OCI-LY7 (cell line): ENCODE data around the gene OAS3. TPM values are rescaled to one million over a fixed set of nuclear protein-coding genes. Genes with fewer than 3 reads are reported as not detected.

Source experiments
- BruUV-seq: library from RNA; stranded (reverse); fragments of 400-500 nt; replicated peaks from 2 replicates; lab custom pipeline; 2021; lab: Mats Ljungman, UMichigan
- CTCF ChIA-PET: fragments of 300-600 bp; sonication (Branson Sonifier 250); formaldehyde crosslinking; loops from one replicate; lab custom pipeline; 2022; ENCODE audit warnings: antibody characterized with exemption; ENCODE audit not compliant: unreplicated experiment; lab: Charles Lee
- POLR2A ChIA-PET: fragments of 300-600 bp; sonication (Branson Sonifier 250); formaldehyde crosslinking; loops from one replicate; lab custom pipeline; 2022; ENCODE audit warnings: antibody characterized with exemption; lab: Charles Lee
- DNase-seq: peaks from one replicate; pipeline ENCODE4 v3.0.0-alpha.2; 2015; ENCODE audit warnings: low spot score
- H2AFZ ChIP-seq: fragments of 200-600 bp; sonication (generic), shearing (Covaris generic); 2 replicates; pipeline ENCODE4 v1.6.1; 2014; ENCODE audit warnings: mild to moderate bottlenecking, antibody characterized with exemption, low read length, moderate library complexity
- H3K27ac ChIP-seq: fragments of 200-600 bp; sonication (generic); 2 replicates; pipeline ENCODE4 v1.5.1; 2014; ENCODE audit warnings: mixed run types, low read depth, mild to moderate bottlenecking, moderate library complexity, low read length, inconsistent platforms; ENCODE audit not compliant: poor library complexity, severe bottlenecking
- H3K36me3 ChIP-seq: fragments of 200-600 bp; sonication (generic); 2 replicates; pipeline ENCODE4 v1.6.1; 2014; ENCODE audit warnings: mild to moderate bottlenecking, antibody characterized with exemption, low read length, moderate library complexity, mixed read lengths; ENCODE audit not compliant: insufficient read depth
- H3K4me1 ChIP-seq: fragments of 200-600 bp; sonication (generic); 2 replicates; pipeline ENCODE4 v1.5.1; 2014; ENCODE audit warnings: mild to moderate bottlenecking, low read length; ENCODE audit not compliant: insufficient read depth, poor library complexity, severe bottlenecking
- H3K4me2 ChIP-seq: fragments of 200-600 bp; sonication (generic); 2 replicates; pipeline ENCODE4 v1.6.1; 2014; ENCODE audit warnings: mild to moderate bottlenecking, low read length
- H3K4me3 ChIP-seq: fragments of 200-600 bp; sonication (generic); 2 replicates; pipeline ENCODE4 v1.5.1; 2014; ENCODE audit warnings: mild to moderate bottlenecking, low read depth, low read length; ENCODE audit not compliant: poor library complexity, severe bottlenecking
- H3K79me2 ChIP-seq: fragments of 200-600 bp; sonication (generic); 2 replicates; pipeline ENCODE4 v1.6.1; 2016; ENCODE audit warnings: low read depth, mild to moderate bottlenecking, low read length, moderate library complexity, mixed read lengths; ENCODE audit not compliant: insufficient read depth
- H3K9me2 ChIP-seq: fragments of 200-600 bp; sonication (generic); 2 replicates; pipeline ENCODE4 v1.6.1; 2016; ENCODE audit warnings: mild to moderate bottlenecking, low read length, mixed read lengths; ENCODE audit not compliant: insufficient read depth
- H3K9me3 ChIP-seq: fragments of 200-600 bp; sonication (generic); 2 replicates; pipeline ENCODE4 v1.6.1; 2014; ENCODE audit warnings: mild to moderate bottlenecking, mixed run types, low read length, mixed read lengths
- H4K20me1 ChIP-seq: fragments of 200-600 bp; sonication (generic); 2 replicates; pipeline ENCODE4 v1.6.1; 2014; ENCODE audit warnings: mild to moderate bottlenecking, antibody characterized with exemption, low read length, moderate library complexity, mixed read lengths; ENCODE audit not compliant: insufficient read depth
- EZH2phosphoT487 ChIP-seq: fragments of 200-600 bp; sonication (generic); IDR thresholded peaks from 2 replicates; pipeline ENCODE4 v1.6.1; 2018; ENCODE audit warnings: low read depth, borderline replicate concordance, mild to moderate bottlenecking, mixed run types, antibody characterized with exemption, low read length, moderate library complexity, mixed read lengths
- intact Hi-C: fragments of 100-400 bp; cut with micrococcal nuclease; formaldehyde crosslinking; loops from one replicate; pipeline ENCODE4 v1.10.0; 2022; ENCODE audit not compliant: unreplicated experiment
- total RNA-seq, 2 experiments: library from RNA; depleted of rRNA in 1 of 2; stranded (reverse); fragments of >200 nt in 1 of 2; shearing (Covaris generic) in 1 of 2; gene quantifications; 2 replicates each; pipeline ENCODE4 v1.2.3, GENCODE V29; 2014 to 2022
- TF ChIP-seq, protein P1 (sequence below): fragments of 200-600 bp; sonication (generic); conservative IDR thresholded peaks from 2 replicates; pipeline ENCODE4 v1.5.1; 2014; ENCODE audit warnings: mild to moderate bottlenecking, antibody characterized with exemption, low read length, moderate library complexity, mixed read lengths

The OAS3 gene
- total RNA-seq, 2 experiments from 2014 or later, result 0.79 to 9.2 TPM

- H2AFZ ChIP-seq, result no peak overlapping the region
- H3K9me2 ChIP-seq, result no peaks in the 10 kb centered on the region
- BruUV-seq, result no TSS peak
- H3K27ac ChIP-seq, result no peak overlapping the region
- H4K20me1 ChIP-seq, result no peaks in the 10 kb centered on the region
- ChIA-PET POLR2A (interaction anchor here (0.6 to 2.7 kb wide), 4 partner anchors 10 to 472 kb away, joined by 3 to 13 read pairs (median 3); no protein-coding TSS in a partner anchor), CTCF (interaction anchor here (1.1 kb wide), 1 partner anchor 111 kb away, joined by 3 read pairs; no protein-coding TSS in a partner anchor)
- no peaks in the 10 kb centered on the region for H3K79me2 ChIP-seq
- no peak for DNase-seq
- H3K4me3 ChIP-seq, result no peak overlapping the region
- H3K4me1 ChIP-seq, result no peaks in the 10 kb centered on the region
- TF ChIP-seq, protein P1, sequence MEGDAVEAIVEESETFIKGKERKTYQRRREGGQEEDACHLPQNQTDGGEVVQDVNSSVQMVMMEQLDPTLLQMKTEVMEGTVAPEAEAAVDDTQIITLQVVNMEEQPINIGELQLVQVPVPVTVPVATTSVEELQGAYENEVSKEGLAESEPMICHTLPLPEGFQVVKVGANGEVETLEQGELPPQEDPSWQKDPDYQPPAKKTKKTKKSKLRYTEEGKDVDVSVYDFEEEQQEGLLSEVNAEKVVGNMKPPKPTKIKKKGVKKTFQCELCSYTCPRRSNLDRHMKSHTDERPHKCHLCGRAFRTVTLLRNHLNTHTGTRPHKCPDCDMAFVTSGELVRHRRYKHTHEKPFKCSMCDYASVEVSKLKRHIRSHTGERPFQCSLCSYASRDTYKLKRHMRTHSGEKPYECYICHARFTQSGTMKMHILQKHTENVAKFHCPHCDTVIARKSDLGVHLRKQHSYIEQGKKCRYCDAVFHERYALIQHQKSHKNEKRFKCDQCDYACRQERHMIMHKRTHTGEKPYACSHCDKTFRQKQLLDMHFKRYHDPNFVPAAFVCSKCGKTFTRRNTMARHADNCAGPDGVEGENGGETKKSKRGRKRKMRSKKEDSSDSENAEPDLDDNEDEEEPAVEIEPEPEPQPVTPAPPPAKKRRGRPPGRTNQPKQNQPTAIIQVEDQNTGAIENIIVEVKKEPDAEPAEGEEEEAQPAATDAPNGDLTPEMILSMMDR, result no peak
- no peak for TF ChIP-seq EZH2phosphoT487
- no peaks in the 10 kb centered on the region for H3K9me3 ChIP-seq
- H3K4me2 ChIP-seq, result no peak overlapping the region
- no peaks in the 10 kb centered on the region; the same call in 1 of the 2 replicates for H3K36me3 ChIP-seq
- intact Hi-C loops, result no loop called here
Observed at GRCh38 chr12:113019025-113019424, 80.8 kb downstream of the OAS3 start.

GRCh38 chr12:113021500-113021899 lies 83.2 kb downstream of the OAS3 start:
- Histone ChIP-seq H3K79me2 (no peaks in the 10 kb centered on the region), H4K20me1 (no peaks in the 10 kb centered on the region), H3K4me2 (no peak overlapping the region), H3K9me2 (no peaks in the 10 kb centered on the region), H3K4me3 (no peak overlapping the region), H3K27ac (no peak overlapping the region), H3K9me3 (no peaks in the 10 kb centered on the region), H3K4me1 (no peaks in the 10 kb centered on the region), H2AFZ (no peak overlapping the region), H3K36me3 (no peaks in the 10 kb centered on the region; the same call in 1 of the 2 replicates)
- CTCF ChIA-PET, result no interaction called here
- DNase-seq, result no peak
- POLR2A ChIA-PET, result interaction anchor here (1.0 to 1.6 kb wide), 2 partner anchors 9 to 43 kb away, joined by 3 to 5 read pairs; no protein-coding TSS in a partner anchor
- intact Hi-C loops, result no loop called here
- BruUV-seq, result no TSS peak
- no peak for TF ChIP-seq EZH2phosphoT487
- TF ChIP-seq, protein P1, result no peak

Other genes with a start within 250 kb of the OAS3 start
- gene RPH3A, start 146.7 kb upstream of the OAS3 start, total RNA-seq (2014; rRNA removed; shearing (Covaris generic)), result not detected in 2 replicates
- not detected in 2 replicates for gene RPH3A, start 146.7 kb upstream of the OAS3 start, total RNA-seq (2022)
- 40.3 and 49.6 TPM in 2 replicates for gene OAS1, start 31.5 kb upstream of the OAS3 start, total RNA-seq (2014; rRNA removed; shearing (Covaris generic))
- 53.7 and 56.3 TPM in 2 replicates for gene OAS1, start 31.5 kb upstream of the OAS3 start, total RNA-seq (2022)
- gene OAS2, start 40.0 kb downstream of the OAS3 start, total RNA-seq (2014; rRNA removed; shearing (Covaris generic)), result 22.7 and 33.2 TPM in 2 replicates
- 46.8 and 52.6 TPM in 2 replicates for gene OAS2, start 40.0 kb downstream of the OAS3 start, total RNA-seq (2022)
- 263 and 293 TPM in 2 replicates for gene DTX1, start 118.3 kb downstream of the OAS3 start, total RNA-seq (2014; rRNA removed; shearing (Covaris generic))
- gene DTX1, start 118.3 kb downstream of the OAS3 start, total RNA-seq (2022), result 510 and 535 TPM in 2 replicates
- 69.1 and 89.1 TPM in 2 replicates for gene RASAL1, start 197.3 kb downstream of the OAS3 start, total RNA-seq (2014; rRNA removed; shearing (Covaris generic))
- gene RASAL1, start 197.3 kb downstream of the OAS3 start, total RNA-seq (2022), result 67.5 and 74.4 TPM in 2 replicates
- 14.0 and 26.9 TPM in 2 replicates for gene CFAP73, start 211.2 kb downstream of the OAS3 start, total RNA-seq (2014; rRNA removed; shearing (Covaris generic))
- gene CFAP73, start 211.2 kb downstream of the OAS3 start, total RNA-seq (2022), result 37.4 and 39.2 TPM in 2 replicates
- gene DDX54, start 247.0 kb downstream of the OAS3 start, total RNA-seq (2014; rRNA removed; shearing (Covaris generic)), result 86.0 and 87.2 TPM in 2 replicates
- 145 and 150 TPM in 2 replicates for gene DDX54, start 247.0 kb downstream of the OAS3 start, total RNA-seq (2022)
- 72.5 and 90.8 TPM in 2 replicates for gene RITA1, start 247.2 kb downstream of the OAS3 start, total RNA-seq (2014; rRNA removed; shearing (Covaris generic))
- 59.5 and 68.6 TPM in 2 replicates for gene RITA1, start 247.2 kb downstream of the OAS3 start, total RNA-seq (2022)